HepG2 (cell line): ENCODE data around the gene ZNF813. TPM values are rescaled to one million over a fixed set of nuclear protein-coding genes. Genes with fewer than 3 reads are reported as not detected.
A peak's percentile ranks its signal among the peaks of the same experiment; 100 is the strongest.

Experiments
- ATAD3A ChIP-seq: sonication (generic); formaldehyde crosslinking; IDR thresholded peaks from 2 replicates; pipeline ENCODE4 v1.4.0; 2020; ENCODE audit warnings: missing genetic modification reagents
- CCDC6 ChIP-seq: sonication (generic); formaldehyde crosslinking; IDR thresholded peaks from 2 replicates; pipeline ENCODE4 v1.8.1; 2022; ENCODE audit warnings: mild to moderate bottlenecking, missing genetic modification reagents, moderate library complexity
- DMAP1 ChIP-seq: IDR thresholded peaks from 2 replicates; pipeline ENCODE4 v1.6.1; 2016
- EP300 ChIP-seq, 3 experiments: sonication (generic) in 1 of 3; formaldehyde crosslinking in 1 of 3; IDR thresholded peaks; 2 replicates each; pipeline versions ENCODE4 v1.5.1 to v1.6.1; 2011 to 2020; ENCODE audit warnings: low read depth in 2 of 3, low read length in 2 of 3, borderline replicate concordance in 1 of 3, improper control_type of control experiment in 1 of 3, mild to moderate bottlenecking in 1 of 3, missing genetic modification reagents in 1 of 3, moderate library complexity in 1 of 3
- FOXC1 ChIP-seq: sonication (generic); formaldehyde crosslinking; IDR thresholded peaks from 2 replicates; pipeline ENCODE4 v1.8.0; 2022; ENCODE audit warnings: mild to moderate bottlenecking, missing genetic modification reagents, borderline replicate concordance
- KLF15 ChIP-seq: sonication (generic); formaldehyde crosslinking; IDR thresholded peaks from 2 replicates; pipeline ENCODE4 v1.8.1; 2023; ENCODE audit warnings: borderline replicate concordance, mild to moderate bottlenecking, inconsistent platforms, missing genetic modification reagents, mixed read lengths
- MXI1 ChIP-seq: IDR thresholded peaks from 3 replicates; pipeline ENCODE4 v1.6.1; 2012; ENCODE audit warnings: low read depth, low read length, inconsistent platforms, borderline replicate concordance
- NR2C2 ChIP-seq: sonication (generic); formaldehyde crosslinking; IDR thresholded peaks from 2 replicates; pipeline ENCODE4 v1.4.0; 2020; ENCODE audit warnings: missing genetic modification reagents, mild to moderate bottlenecking, moderate library complexity, borderline replicate concordance
- SCMH1 ChIP-seq: sonication (generic); formaldehyde crosslinking; IDR thresholded peaks from 2 replicates; pipeline ENCODE4 v1.9.0; 2021; ENCODE audit warnings: missing genetic modification reagents, mild to moderate bottlenecking, borderline replicate concordance
- SOX6 ChIP-seq, 2 experiments: fragments of 450-650 bp in 1 of 2; sonication (generic) in 1 of 2; formaldehyde crosslinking in 1 of 2; IDR thresholded peaks; 2 replicates each; pipeline versions ENCODE4 v1.4.0 to v1.6.1; 2017 to 2020; ENCODE audit warnings: antibody characterized with exemption in 1 of 2, mild to moderate bottlenecking in 1 of 2, missing genetic modification reagents in 1 of 2
- ZBTB1 ChIP-seq: sonication (generic); formaldehyde crosslinking; IDR thresholded peaks from 2 replicates; pipeline ENCODE4 v1.4.0; 2020; ENCODE audit warnings: missing genetic modification reagents, borderline replicate concordance
- ZC3H4 ChIP-seq: sonication (generic); formaldehyde crosslinking; IDR thresholded peaks from 2 replicates; pipeline ENCODE4 v1.4.0; 2020; ENCODE audit warnings: missing genetic modification reagents, borderline replicate concordance
- ZNF333 ChIP-seq: sonication (generic); formaldehyde crosslinking; IDR thresholded peaks from 2 replicates; pipeline ENCODE4 v1.4.0; 2020; ENCODE audit warnings: mild to moderate bottlenecking, missing genetic modification reagents, borderline replicate concordance
- ZNF749 ChIP-seq: sonication (generic); formaldehyde crosslinking; IDR thresholded peaks from 2 replicates; pipeline ENCODE4 v1.8.0; 2022; ENCODE audit warnings: mild to moderate bottlenecking, missing genetic modification reagents, moderate library complexity, borderline replicate concordance
- polyA plus RNA-seq, 8 experiments: library from polyadenylated mRNA; depleted of rRNA in 3 of 8; stranded (reverse) in 7 of 8; unstranded in 1 of 8; fragments of >200 nt; fragmentation: Illumina TruSeq in 4 of 8; extraction: Trizol in 4 of 8; gene quantifications; 2 replicates each; pipeline versions ENCODE4 v1.2.1 to v1.2.3, GENCODE V29; 2011 to 2016; ENCODE audit warnings: low read depth in 4 of 8, missing spikeins in 1 of 8, mixed read lengths in 1 of 8; ENCODE audit not compliant: insufficient read depth in 1 of 8
- total RNA-seq, 5 experiments: library from RNA; depleted of rRNA; stranded (reverse); fragments of >200 nt; fragmentation: Illumina TruSeq; extraction: Trizol; gene quantifications; 2 replicates each; pipeline ENCODE4 v1.2.3, GENCODE V29; 2016; ENCODE audit warnings: low read depth in 1 of 5
- TF ChIP-seq, protein P1 (sequence below): sonication (generic); formaldehyde crosslinking; IDR thresholded peaks from 2 replicates; pipeline ENCODE4 v1.5.0; 2020; ENCODE audit warnings: mild to moderate bottlenecking, missing genetic modification reagents, moderate library complexity
- TF ChIP-seq, protein P2 (sequence below): sonication (generic); formaldehyde crosslinking; IDR thresholded peaks from 2 replicates; pipeline ENCODE4 v1.9.0; 2022; ENCODE audit warnings: missing genetic modification reagents, mild to moderate bottlenecking, borderline replicate concordance
- TF ChIP-seq, protein P3 (sequence below): sonication (generic); formaldehyde crosslinking; IDR thresholded peaks from 2 replicates; pipeline ENCODE4 v1.8.0; 2022; ENCODE audit warnings: missing genetic modification reagents, mild to moderate bottlenecking, inconsistent platforms, borderline replicate concordance
- TF ChIP-seq, protein P4 (sequence below): sonication (generic); formaldehyde crosslinking; IDR thresholded peaks from 2 replicates; pipeline ENCODE4 v1.4.0; 2020; ENCODE audit warnings: missing genetic modification reagents, mild to moderate bottlenecking, borderline replicate concordance
- TF ChIP-seq, protein P5 (sequence below): sonication (generic); formaldehyde crosslinking; IDR thresholded peaks from 2 replicates; pipeline ENCODE4 v1.8.0; 2022; ENCODE audit warnings: mild to moderate bottlenecking, missing genetic modification reagents, moderate library complexity

Gene ZNF813
- total and polyA plus RNA-seq, 2 of the 13 experiments (the other 11 are each of a cell fraction or from before 2014, with no cell fraction given): 2.1 to 8.9 TPM

DNA sequence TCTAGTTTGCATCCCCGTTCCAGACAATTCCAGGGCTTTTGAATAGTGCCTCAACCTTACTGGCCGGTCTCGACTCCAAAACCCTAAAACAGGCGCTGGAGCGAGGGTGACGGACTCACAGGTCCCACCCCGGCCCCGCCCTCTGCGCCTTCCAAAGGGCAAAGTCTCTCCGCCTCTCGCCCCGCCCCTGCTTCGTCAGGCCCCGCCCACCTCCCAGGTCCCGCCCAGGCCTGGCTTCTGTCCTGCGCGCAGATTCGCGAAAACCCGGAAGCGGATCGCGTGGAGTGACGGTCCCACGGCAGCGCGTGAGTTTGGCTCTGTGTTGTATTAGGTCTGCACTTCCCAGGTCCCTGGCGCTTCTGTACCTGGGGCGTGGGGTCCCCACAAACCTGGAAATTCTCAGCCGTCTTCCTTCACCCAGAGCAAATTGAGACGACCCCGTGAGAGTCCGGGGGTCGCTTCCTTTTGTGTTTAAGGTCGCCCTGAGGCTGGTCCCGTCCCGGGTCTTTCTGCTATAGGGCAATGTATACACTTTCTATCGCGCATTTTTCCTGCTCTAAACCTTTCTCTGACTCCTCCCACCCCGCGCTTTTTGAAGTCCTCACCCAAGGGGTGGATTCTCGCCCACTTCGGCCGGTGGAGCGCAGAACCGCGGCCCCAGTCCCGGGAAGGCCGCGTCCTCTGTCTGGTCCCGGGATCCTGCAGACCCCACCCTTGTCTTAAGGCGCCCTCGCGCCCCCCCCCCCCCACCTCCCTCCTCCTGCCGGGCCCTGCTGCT lies at the start of gene ZNF813 (continued):
- TF ChIP-seq, protein P1, sequence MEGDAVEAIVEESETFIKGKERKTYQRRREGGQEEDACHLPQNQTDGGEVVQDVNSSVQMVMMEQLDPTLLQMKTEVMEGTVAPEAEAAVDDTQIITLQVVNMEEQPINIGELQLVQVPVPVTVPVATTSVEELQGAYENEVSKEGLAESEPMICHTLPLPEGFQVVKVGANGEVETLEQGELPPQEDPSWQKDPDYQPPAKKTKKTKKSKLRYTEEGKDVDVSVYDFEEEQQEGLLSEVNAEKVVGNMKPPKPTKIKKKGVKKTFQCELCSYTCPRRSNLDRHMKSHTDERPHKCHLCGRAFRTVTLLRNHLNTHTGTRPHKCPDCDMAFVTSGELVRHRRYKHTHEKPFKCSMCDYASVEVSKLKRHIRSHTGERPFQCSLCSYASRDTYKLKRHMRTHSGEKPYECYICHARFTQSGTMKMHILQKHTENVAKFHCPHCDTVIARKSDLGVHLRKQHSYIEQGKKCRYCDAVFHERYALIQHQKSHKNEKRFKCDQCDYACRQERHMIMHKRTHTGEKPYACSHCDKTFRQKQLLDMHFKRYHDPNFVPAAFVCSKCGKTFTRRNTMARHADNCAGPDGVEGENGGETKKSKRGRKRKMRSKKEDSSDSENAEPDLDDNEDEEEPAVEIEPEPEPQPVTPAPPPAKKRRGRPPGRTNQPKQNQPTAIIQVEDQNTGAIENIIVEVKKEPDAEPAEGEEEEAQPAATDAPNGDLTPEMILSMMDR: peak; percentile 8; the same call in 1 of the 2 replicates
- TF ChIP-seq ZNF333 (CRISPR knock-in tag) (no peak), DMAP1 (CRISPR knock-in tag) (peak; percentile 52; the same call in 1 of the 2 replicates), FOXC1 (no peak), KLF15 (CRISPR knock-in tag) (no peak), EP300 (IDR thresholded peaks at IDR 0.05; ENCODE audit: low read depth in 2 of 2, low read length in 2 of 2) (no peak), EP300 (CRISPR knock-in tag; IDR thresholded peaks at IDR 0.05; ENCODE audit: borderline replicate concordance) (no peak), MXI1 (peak; percentile 30; the same call in 1 of the 3 replicates), ZNF749 (CRISPR knock-in tag) (0 out of 2 replicates have a peak, but pooled peaks have one; percentile 41), SCMH1 (no peak), CCDC6 (no peak), ZC3H4 (CRISPR knock-in tag) (no peak), ZBTB1 (CRISPR knock-in tag) (no peak), ATAD3A (no peak), NR2C2 (CRISPR knock-in tag) (peak; percentile 58; the same call in 1 of the 2 replicates), SOX6 (IDR thresholded peaks at IDR 0.05) (no peak), SOX6 (CRISPR knock-in tag; IDR thresholded peaks at IDR 0.05) (peak; percentile 31; the same call in 1 of the 2 replicates)
- TF ChIP-seq, protein P2, sequence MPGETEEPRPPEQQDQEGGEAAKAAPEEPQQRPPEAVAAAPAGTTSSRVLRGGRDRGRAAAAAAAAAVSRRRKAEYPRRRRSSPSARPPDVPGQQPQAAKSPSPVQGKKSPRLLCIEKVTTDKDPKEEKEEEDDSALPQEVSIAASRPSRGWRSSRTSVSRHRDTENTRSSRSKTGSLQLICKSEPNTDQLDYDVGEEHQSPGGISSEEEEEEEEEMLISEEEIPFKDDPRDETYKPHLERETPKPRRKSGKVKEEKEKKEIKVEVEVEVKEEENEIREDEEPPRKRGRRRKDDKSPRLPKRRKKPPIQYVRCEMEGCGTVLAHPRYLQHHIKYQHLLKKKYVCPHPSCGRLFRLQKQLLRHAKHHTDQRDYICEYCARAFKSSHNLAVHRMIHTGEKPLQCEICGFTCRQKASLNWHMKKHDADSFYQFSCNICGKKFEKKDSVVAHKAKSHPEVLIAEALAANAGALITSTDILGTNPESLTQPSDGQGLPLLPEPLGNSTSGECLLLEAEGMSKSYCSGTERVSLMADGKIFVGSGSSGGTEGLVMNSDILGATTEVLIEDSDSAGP (CRISPR knock-in tag): no peak
- TF ChIP-seq, protein P3, sequence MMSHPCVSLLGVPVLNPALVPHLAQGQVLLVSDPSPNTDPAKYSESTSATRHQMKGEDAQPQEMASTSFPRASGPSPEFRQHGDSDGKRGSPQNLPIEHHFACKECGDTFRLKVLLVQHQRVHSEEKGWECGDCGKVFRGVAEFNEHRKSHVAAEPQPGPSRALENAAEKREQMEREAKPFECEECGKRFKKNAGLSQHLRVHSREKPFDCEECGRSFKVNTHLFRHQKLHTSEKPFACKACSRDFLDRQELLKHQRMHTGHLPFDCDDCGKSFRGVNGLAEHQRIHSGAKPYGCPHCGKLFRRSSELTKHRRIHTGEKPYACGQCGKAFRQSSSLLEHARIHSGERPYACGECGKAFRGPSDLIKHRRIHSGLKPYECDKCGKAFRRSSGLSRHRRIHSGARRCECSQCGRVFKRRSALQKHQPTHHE (CRISPR knock-in tag): no peak
- TF ChIP-seq, protein P4, sequence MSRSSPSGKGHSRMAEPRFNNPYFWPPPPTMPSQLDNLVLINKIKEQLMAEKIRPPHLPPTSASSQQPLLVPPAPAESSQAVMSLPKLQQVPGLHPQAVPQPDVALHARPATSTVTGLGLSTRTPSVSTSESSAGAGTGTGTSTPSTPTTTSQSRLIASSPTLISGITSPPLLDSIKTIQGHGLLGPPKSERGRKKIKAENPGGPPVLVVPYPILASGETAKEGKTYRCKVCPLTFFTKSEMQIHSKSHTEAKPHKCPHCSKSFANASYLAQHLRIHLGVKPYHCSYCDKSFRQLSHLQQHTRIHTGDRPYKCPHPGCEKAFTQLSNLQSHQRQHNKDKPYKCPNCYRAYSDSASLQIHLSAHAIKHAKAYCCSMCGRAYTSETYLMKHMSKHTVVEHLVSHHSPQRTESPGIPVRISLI (CRISPR knock-in tag): no peak
- TF ChIP-seq, protein P5, sequence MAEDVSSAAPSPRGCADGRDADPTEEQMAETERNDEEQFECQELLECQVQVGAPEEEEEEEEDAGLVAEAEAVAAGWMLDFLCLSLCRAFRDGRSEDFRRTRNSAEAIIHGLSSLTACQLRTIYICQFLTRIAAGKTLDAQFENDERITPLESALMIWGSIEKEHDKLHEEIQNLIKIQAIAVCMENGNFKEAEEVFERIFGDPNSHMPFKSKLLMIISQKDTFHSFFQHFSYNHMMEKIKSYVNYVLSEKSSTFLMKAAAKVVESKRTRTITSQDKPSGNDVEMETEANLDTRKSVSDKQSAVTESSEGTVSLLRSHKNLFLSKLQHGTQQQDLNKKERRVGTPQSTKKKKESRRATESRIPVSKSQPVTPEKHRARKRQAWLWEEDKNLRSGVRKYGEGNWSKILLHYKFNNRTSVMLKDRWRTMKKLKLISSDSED (CRISPR knock-in tag): no peak
